Body of pancreas (tissue), 4 donors: ENCODE data around the gene USP13.

Experiments
- POLR2A ChIP-seq, 3 donors: fragments of 450-650 bp; IDR thresholded peaks; one replicate each; pipeline ENCODE4 v1.6.1; 2016; ENCODE audit warnings: antibody characterized with exemption in 3 of 3, mild to moderate bottlenecking in 2 of 3
- TF ChIP-seq, protein P1 (sequence below), 7 experiments: fragments of 450-650 bp in 4 of 7; fragments of 200-600 bp in 3 of 7; sonication (generic) in 3 of 7; IDR thresholded peaks; one replicate each; pipeline ENCODE4 v1.5.1; 2016 to 2019; ENCODE audit warnings: antibody characterized with exemption in 7 of 7

DNA sequence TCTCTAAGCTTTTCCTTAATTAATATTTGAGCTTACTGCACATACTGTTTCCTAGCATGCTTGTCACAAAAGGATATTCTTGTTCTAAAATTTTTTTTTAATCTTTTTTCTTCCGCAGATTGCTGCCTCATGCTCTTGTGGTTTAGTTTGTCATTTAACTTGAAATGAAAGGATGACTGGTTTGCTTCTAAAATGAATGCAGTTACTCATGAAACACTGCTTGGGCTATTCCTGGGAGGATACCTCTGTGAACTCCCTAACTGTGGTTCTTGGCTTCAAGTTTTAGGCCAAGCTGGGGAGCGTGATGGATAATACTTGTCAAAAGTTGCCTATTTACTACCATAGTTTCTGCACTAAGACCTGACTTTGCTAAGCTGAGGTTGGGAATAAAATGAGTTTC is 64.0 kb downstream of the USP13 start:
- TF ChIP-seq, protein P1, sequence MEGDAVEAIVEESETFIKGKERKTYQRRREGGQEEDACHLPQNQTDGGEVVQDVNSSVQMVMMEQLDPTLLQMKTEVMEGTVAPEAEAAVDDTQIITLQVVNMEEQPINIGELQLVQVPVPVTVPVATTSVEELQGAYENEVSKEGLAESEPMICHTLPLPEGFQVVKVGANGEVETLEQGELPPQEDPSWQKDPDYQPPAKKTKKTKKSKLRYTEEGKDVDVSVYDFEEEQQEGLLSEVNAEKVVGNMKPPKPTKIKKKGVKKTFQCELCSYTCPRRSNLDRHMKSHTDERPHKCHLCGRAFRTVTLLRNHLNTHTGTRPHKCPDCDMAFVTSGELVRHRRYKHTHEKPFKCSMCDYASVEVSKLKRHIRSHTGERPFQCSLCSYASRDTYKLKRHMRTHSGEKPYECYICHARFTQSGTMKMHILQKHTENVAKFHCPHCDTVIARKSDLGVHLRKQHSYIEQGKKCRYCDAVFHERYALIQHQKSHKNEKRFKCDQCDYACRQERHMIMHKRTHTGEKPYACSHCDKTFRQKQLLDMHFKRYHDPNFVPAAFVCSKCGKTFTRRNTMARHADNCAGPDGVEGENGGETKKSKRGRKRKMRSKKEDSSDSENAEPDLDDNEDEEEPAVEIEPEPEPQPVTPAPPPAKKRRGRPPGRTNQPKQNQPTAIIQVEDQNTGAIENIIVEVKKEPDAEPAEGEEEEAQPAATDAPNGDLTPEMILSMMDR (IDR thresholded peaks at IDR 0.05), result no peak
- TF ChIP-seq POLR2A (IDR thresholded peaks at IDR 0.05), result no peak
